ENCODE data around the gene TMEM115. TPM values are rescaled to one million over a fixed set of nuclear protein-coding genes. Genes with fewer than 3 reads are reported as not detected.

Gene TMEM115
- total and polyA plus RNA-seq, 2 of the 13 experiments (the other 11 are each of a cell fraction or from before 2014, with no cell fraction given), result 22.1 to 30.7 TPM

DNA sequence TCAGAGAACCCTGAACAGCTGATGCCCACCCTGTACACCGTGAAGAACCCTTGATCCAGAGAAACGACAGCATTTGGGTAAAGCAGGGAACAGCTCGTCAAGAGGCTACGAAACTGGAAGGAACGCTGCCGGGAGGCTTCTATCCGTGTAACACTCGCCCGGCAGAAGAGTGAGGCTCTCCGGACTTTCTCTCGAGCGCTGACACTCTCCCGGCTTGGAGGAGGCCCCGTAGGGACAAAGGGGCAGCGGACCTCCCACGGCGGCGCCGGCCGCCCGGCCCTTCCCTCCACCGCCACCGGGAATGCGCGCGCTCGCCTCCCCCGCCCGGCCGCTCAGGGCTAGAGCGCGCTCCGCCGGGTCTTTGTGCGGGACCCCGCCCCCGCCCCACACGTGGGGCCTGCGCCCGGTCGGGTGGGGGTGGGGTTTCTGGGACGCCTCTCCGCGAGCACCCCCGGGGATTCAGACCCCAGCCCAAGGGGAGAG lies 38.4 kb downstream of the TMEM115 start (continued):
- no peak for TF ChIP-seq TOE1 (CRISPR knock-in tag; IDR thresholded peaks at IDR 0.05)
- TF ChIP-seq, protein P1, sequence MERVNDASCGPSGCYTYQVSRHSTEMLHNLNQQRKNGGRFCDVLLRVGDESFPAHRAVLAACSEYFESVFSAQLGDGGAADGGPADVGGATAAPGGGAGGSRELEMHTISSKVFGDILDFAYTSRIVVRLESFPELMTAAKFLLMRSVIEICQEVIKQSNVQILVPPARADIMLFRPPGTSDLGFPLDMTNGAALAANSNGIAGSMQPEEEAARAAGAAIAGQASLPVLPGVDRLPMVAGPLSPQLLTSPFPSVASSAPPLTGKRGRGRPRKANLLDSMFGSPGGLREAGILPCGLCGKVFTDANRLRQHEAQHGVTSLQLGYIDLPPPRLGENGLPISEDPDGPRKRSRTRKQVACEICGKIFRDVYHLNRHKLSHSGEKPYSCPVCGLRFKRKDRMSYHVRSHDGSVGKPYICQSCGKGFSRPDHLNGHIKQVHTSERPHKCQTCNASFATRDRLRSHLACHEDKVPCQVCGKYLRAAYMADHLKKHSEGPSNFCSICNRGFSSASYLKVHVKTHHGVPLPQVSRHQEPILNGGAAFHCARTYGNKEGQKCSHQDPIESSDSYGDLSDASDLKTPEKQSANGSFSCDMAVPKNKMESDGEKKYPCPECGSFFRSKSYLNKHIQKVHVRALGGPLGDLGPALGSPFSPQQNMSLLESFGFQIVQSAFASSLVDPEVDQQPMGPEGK (CRISPR knock-in tag; IDR thresholded peaks at IDR 0.05), result peak; percentile 82
- no peak for TF ChIP-seq IRF9 (CRISPR knock-in tag; IDR thresholded peaks at IDR 0.05; ENCODE audit: borderline replicate concordance)
- no peak for TF ChIP-seq ZSCAN31 (CRISPR knock-in tag; IDR thresholded peaks at IDR 0.05; ENCODE audit: low read depth)
- TF ChIP-seq, protein P2, sequence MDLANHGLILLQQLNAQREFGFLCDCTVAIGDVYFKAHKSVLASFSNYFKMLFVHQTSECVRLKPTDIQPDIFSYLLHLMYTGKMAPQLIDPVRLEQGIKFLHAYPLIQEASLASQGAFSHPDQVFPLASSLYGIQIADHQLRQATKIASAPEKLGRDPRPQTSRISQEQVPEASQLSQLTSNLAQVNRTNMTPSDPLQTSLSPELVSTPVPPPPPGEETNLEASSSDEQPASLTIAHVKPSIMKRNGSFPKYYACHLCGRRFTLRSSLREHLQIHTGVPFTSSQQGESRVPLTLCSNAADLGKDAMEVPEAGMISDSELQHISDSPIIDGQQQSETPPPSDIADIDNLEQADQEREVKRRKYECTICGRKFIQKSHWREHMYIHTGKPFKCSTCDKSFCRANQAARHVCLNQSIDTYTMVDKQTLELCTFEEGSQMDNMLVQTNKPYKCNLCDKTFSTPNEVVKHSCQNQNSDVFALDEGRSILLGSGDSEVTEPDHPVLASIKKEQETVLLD (CRISPR knock-in tag; IDR thresholded peaks at IDR 0.05; ENCODE audit: low read depth), result peak; percentile 52; the same call in 1 of the 2 replicates
- no peak for TF ChIP-seq FUBP1 (CRISPR knock-in tag; IDR thresholded peaks at IDR 0.05; ENCODE audit: borderline replicate concordance)
- TF ChIP-seq HOXA5 (CRISPR knock-in tag; IDR thresholded peaks at IDR 0.05), result 0 out of 2 replicates have a peak, but pooled peaks have one; percentile 7
- peak; percentile 6 for TF ChIP-seq HNRNPK (IDR thresholded peaks at IDR 0.05; ENCODE audit: low read depth, low read length, poor library complexity, severe bottlenecking)
- TF ChIP-seq RAD21 (CRISPR knock-in tag; IDR thresholded peaks at IDR 0.05), result peak; percentile 44; the same call in 1 of the 2 replicates
- TF ChIP-seq MBNL3 (CRISPR knock-in tag; conservative IDR thresholded peaks at IDR 0.05), result no peak
- peak; percentile 9; the same call in 1 of the 2 replicates for TF ChIP-seq TBX2 (CRISPR knock-in tag; IDR thresholded peaks at IDR 0.05; ENCODE audit: borderline replicate concordance)
- 0 out of 4 replicates have a peak, but pooled peaks of 1 of the 2 experiments have one; percentile 33 for TF ChIP-seq KLF16 (CRISPR knock-in tag; IDR thresholded peaks at IDR 0.05)
- 0 out of 2 replicates have a peak, but pooled peaks have one; percentile 13 for TF ChIP-seq RERE (CRISPR knock-in tag; IDR thresholded peaks at IDR 0.05; ENCODE audit: low read depth)

Measured in HepG2 (cell line).